HCT116 (cell line): Measurements from ENCODE around the gene RANBP1. TPM values are rescaled to one million over a fixed set of nuclear protein-coding genes. Genes with fewer than 3 reads are reported as not detected.

ENCODE experiments used
- ATAC-seq: fragments of 200-7000 bp; cut with Tn5 transposase; 2 replicates; pipeline ENCODE4 v1.9.1; 2020; ENCODE audit warnings: mild to moderate bottlenecking, moderate library complexity
- BruUV-seq: library from RNA; stranded (reverse); fragments of 400-500 nt; replicated peaks from 2 replicates; lab custom pipeline; 2021; lab: Mats Ljungman, UMichigan
- CTCF ChIA-PET: fragments of 300-600 bp; sonication (Branson Sonifier 250); formaldehyde crosslinking; loops from one replicate; lab custom pipeline; 2021; ENCODE audit warnings: antibody characterized with exemption; lab: Charles Lee
- POLR2A ChIA-PET: fragments of 300-600, 350-600 bp; sonication (Branson Sonifier 250); formaldehyde crosslinking; loops from one replicate; lab custom pipeline; 2021; ENCODE audit warnings: antibody characterized with exemption; lab: Charles Lee
- RAD21 ChIA-PET, 2 experiments: fragments of 300-600 bp; sonication (Branson Sonifier 250); formaldehyde crosslinking; loops; one replicate each; lab custom pipeline; 2023; ENCODE audit warnings: low total read pairs in 2 of 2; ENCODE audit not compliant: uncharacterized antibody in 2 of 2, unreplicated experiment in 2 of 2, low non-redundant PET in 1 of 2; lab: Charles Lee
- DNase-seq: peaks from one replicate; pipeline ENCODE4 v3.0.0-alpha.2; 2010; ENCODE audit warnings: low read depth, low spot score
- H2AFZ ChIP-seq: fragments of 200-600 bp; shearing (Covaris generic), sonication (generic); 2 replicates; pipeline ENCODE4 v1.6.1; 2017; ENCODE audit warnings: low read depth, mixed run types, mixed read lengths, antibody characterized with exemption, low read length; ENCODE audit not compliant: poor library complexity, severe bottlenecking
- H3K27ac ChIP-seq: 2 replicates; pipeline ENCODE4 v1.5.1; 2012; ENCODE audit warnings: low read depth, low read length
- H3K27me3 ChIP-seq: fragments of 200-600 bp; sonication (generic); 2 replicates; pipeline ENCODE4 v1.6.1; 2016; ENCODE audit warnings: mixed run types, low read length, mixed read lengths; ENCODE audit not compliant: insufficient read depth
- H3K36me3 ChIP-seq, 2 experiments: fragments of 200-500 bp in 1 of 2; fragments of 200-600 bp in 1 of 2; sonication (Bioruptor generic) in 1 of 2; sonication (generic) in 1 of 2; 2 replicates each; pipeline versions ENCODE4 v1.5.1 to v1.6.1; 2014 to 2016; ENCODE audit warnings: low read length in 2 of 2, inconsistent platforms in 1 of 2, mixed read lengths in 1 of 2, mixed run types in 1 of 2; ENCODE audit not compliant: insufficient read depth in 2 of 2, control insufficient read depth in 1 of 2
- H3K4me1 ChIP-seq, 2 experiments: fragments of 200-600 bp in 1 of 2; sonication (generic) in 1 of 2; 2 replicates each; pipeline versions ENCODE4 v1.5.1 to v1.6.1; 2012 to 2017; ENCODE audit warnings: low read length in 2 of 2, inconsistent platforms in 1 of 2, mild to moderate bottlenecking in 1 of 2, mixed read lengths in 1 of 2, mixed run types in 1 of 2, moderate library complexity in 1 of 2; ENCODE audit not compliant: insufficient read depth in 2 of 2, control insufficient read depth in 1 of 2
- H3K4me2 ChIP-seq: fragments of 200-600 bp; sonication (generic); 2 replicates; pipeline ENCODE4 v1.6.1; 2017; ENCODE audit warnings: mixed run types, low read length, mixed read lengths
- H3K4me3 ChIP-seq, 2 experiments: fragments of 200-600 bp in 1 of 2; sonication (generic) in 1 of 2; replicated peaks in 1 of 2; 2 replicates each; pipeline ENCODE4 v1.5.1; 2011 to 2016; ENCODE audit warnings: low read length in 2 of 2, control low read depth in 1 of 2, low read depth in 1 of 2, mild to moderate bottlenecking in 1 of 2, mixed read lengths in 1 of 2, mixed run types in 1 of 2
- H3K79me2 ChIP-seq: fragments of 200-600 bp; sonication (generic); 2 replicates; pipeline ENCODE4 v1.6.1; 2017; ENCODE audit warnings: mild to moderate bottlenecking, mixed run types, low read length, moderate library complexity, mixed read lengths; ENCODE audit not compliant: insufficient read depth
- H3K9ac ChIP-seq: fragments of 200-600 bp; sonication (generic); 2 replicates; pipeline ENCODE4 v1.6.1; 2016; ENCODE audit warnings: low read length, mixed read lengths
- H3K9me2 ChIP-seq: fragments of 200-600 bp; sonication (generic), shearing (Covaris generic); 2 replicates; pipeline ENCODE4 v1.6.1; 2017; ENCODE audit warnings: mixed run types, mild to moderate bottlenecking, moderate library complexity; ENCODE audit not compliant: insufficient read depth
- H3K9me3 ChIP-seq, 2 experiments: fragments of 200-500 bp in 1 of 2; fragments of 200-600 bp in 1 of 2; sonication (Bioruptor generic) in 1 of 2; sonication (generic) in 1 of 2; 2 replicates each; pipeline ENCODE4 v1.6.1; 2014 to 2017; ENCODE audit warnings: low read length in 2 of 2, mixed read lengths in 2 of 2, inconsistent platforms in 1 of 2, low read depth in 1 of 2, mild to moderate bottlenecking in 1 of 2, mixed run types in 1 of 2, moderate library complexity in 1 of 2; ENCODE audit not compliant: control insufficient read depth in 1 of 2, insufficient read depth in 1 of 2
- H4K20me1 ChIP-seq: fragments of 200-600 bp; sonication (generic), shearing (Covaris generic); 2 replicates; pipeline ENCODE4 v1.6.1; 2017; ENCODE audit warnings: mixed run types, mild to moderate bottlenecking, moderate library complexity; ENCODE audit not compliant: insufficient read depth
- CBX3 ChIP-seq: IDR thresholded peaks from 2 replicates; pipeline ENCODE4 v1.6.1; 2012; ENCODE audit warnings: low read depth
- CEBPB ChIP-seq: IDR thresholded peaks from 2 replicates; pipeline ENCODE4 v1.6.1; 2012; ENCODE audit warnings: low read depth
- EGR1 ChIP-seq: IDR thresholded peaks from 2 replicates; pipeline ENCODE4 v1.6.1; 2012; ENCODE audit warnings: low read depth
- EZH2phosphoT487 ChIP-seq: fragments of 200-600 bp; IDR thresholded peaks from 2 replicates; pipeline ENCODE4 v1.6.1; 2018; ENCODE audit warnings: antibody characterized with exemption, borderline replicate concordance
- JUND ChIP-seq: IDR thresholded peaks from 2 replicates; pipeline ENCODE4 v1.6.1; 2012
- REST ChIP-seq: IDR thresholded peaks from 2 replicates; pipeline ENCODE4 v1.6.1; 2012; ENCODE audit warnings: low read depth
- SIN3A ChIP-seq: IDR thresholded peaks from 2 replicates; pipeline ENCODE4 v1.6.1; 2012; ENCODE audit warnings: low read depth
- SP1 ChIP-seq: IDR thresholded peaks from 2 replicates; pipeline ENCODE4 v1.6.1; 2012; ENCODE audit warnings: low read depth
- SRF ChIP-seq: IDR thresholded peaks from 2 replicates; pipeline ENCODE4 v1.6.1; 2012; ENCODE audit warnings: low read depth
- YY1 ChIP-seq: IDR thresholded peaks from 2 replicates; pipeline ENCODE4 v1.6.1; 2011; ENCODE audit warnings: low read length, low read depth, moderate library complexity, mild to moderate bottlenecking; ENCODE audit not compliant: insufficient replicate concordance; ENCODE audit errors: extremely low read depth
- ZBTB33 ChIP-seq: IDR thresholded peaks from 2 replicates; pipeline ENCODE4 v1.6.1; 2011; ENCODE audit warnings: mild to moderate bottlenecking, low read length, moderate library complexity; ENCODE audit not compliant: insufficient replicate concordance; ENCODE audit errors: extremely low read depth
- ZFX ChIP-seq: fragments of 450-650 bp; IDR thresholded peaks from 2 replicates; pipeline ENCODE4 v1.6.1; 2017
- ZNF274 ChIP-seq: fragments of 200-500 bp; sonication (Bioruptor generic); IDR thresholded peaks from 2 replicates; pipeline ENCODE4 v1.6.1; 2014; ENCODE audit warnings: mild to moderate bottlenecking, low read depth, low read length, inconsistent platforms
- intact Hi-C: fragments of 100-400 bp; cut with micrococcal nuclease; formaldehyde crosslinking; loops from 2 replicates; pipeline ENCODE4 v1.10.0; 2022
- total RNA-seq: library from RNA; stranded (reverse); gene quantifications from one replicate; pipeline ENCODE4 v1.2.1, GENCODE V29; 2021; ENCODE audit not compliant: unreplicated experiment

RANBP1 gene
- total RNA-seq, 1 experiment from 2014 or later: 351 TPM

GRCh38 chr22:20170170-20170569 lies 54.3 kb downstream of the RANBP1 start:
- no TSS peak for BruUV-seq
- TF ChIP-seq CEBPB (no peak), ZBTB33 (no peak), EZH2phosphoT487 (no peak), ZFX (no peak), JUND (no peak), SP1 (no peak), REST (no peak), CBX3 (no peak), EGR1 (no peak), SRF (no peak), SIN3A (no peak), YY1 (no peak), ZNF274 (no peak)
- ATAC-seq: no peak

More at GRCh38 chr22:20170170-20170569, 54.3 kb downstream of the RANBP1 start:
- Histone ChIP-seq H3K9ac (no peak overlapping the region), H3K9me3 (no peaks in the 10 kb centered on the region), H3K36me3 (no peaks in the 10 kb centered on the region), H3K79me2 (no peaks in the 10 kb centered on the region), H3K4me1 (no peaks in the 10 kb centered on the region), H4K20me1 (no peaks in the 10 kb centered on the region), H3K27me3 (no peaks in the 10 kb centered on the region), H2AFZ (no peak overlapping the region), H3K4me3 (no peak overlapping the region), H3K4me2 (no peak overlapping the region), H3K9me2 (no peaks in the 10 kb centered on the region), H3K27ac (no peak overlapping the region)
- CTCF ChIA-PET: no interaction called here
- intact Hi-C loops: no loop called here
- RAD21 ChIA-PET: no interaction called here
- DNase-seq: no peak
- POLR2A ChIA-PET: no interaction called here
